PFSK-1 (cell line): ENCODE results near the gene BRIP1.

Experiments used
- REST ChIP-seq, 2 experiments: IDR thresholded peaks; 2 replicates each; pipeline versions ENCODE4 v1.6.1 to v1.8.0; 2011 to 2012; ENCODE audit warnings: low read depth in 2 of 2, low read length in 2 of 2, control low read depth in 1 of 2, inconsistent platforms in 1 of 2, mild to moderate bottlenecking in 1 of 2, moderate library complexity in 1 of 2; ENCODE audit not compliant: insufficient read depth in 1 of 2
- SIN3A ChIP-seq: IDR thresholded peaks from 2 replicates; pipeline ENCODE4 v1.6.1; 2012; ENCODE audit warnings: mild to moderate bottlenecking, low read length, moderate library complexity, borderline replicate concordance; ENCODE audit not compliant: insufficient read depth
- TAF1 ChIP-seq: IDR thresholded peaks from 2 replicates; pipeline ENCODE4 v1.6.1; 2012; ENCODE audit warnings: low read length, control low read depth, borderline replicate concordance; ENCODE audit not compliant: insufficient read depth

GRCh38 chr17:61797283-61797682 lies 66.0 kb downstream of the BRIP1 start:
- TF ChIP-seq REST (IDR thresholded peaks at IDR 0.05; ENCODE audit: insufficient read depth in 1 of 2, low read depth in 2 of 2, low read length in 2 of 2) (no peak), SIN3A (no peak), TAF1 (no peak)
